Measurements from ENCODE around the gene TAF11.
"Not testable (repeated sequence)": the region's sequence is repeated elsewhere in the genome, so short reads cannot be mapped to it uniquely, and the experiment has no call there.

Gene TAF11

DNA sequence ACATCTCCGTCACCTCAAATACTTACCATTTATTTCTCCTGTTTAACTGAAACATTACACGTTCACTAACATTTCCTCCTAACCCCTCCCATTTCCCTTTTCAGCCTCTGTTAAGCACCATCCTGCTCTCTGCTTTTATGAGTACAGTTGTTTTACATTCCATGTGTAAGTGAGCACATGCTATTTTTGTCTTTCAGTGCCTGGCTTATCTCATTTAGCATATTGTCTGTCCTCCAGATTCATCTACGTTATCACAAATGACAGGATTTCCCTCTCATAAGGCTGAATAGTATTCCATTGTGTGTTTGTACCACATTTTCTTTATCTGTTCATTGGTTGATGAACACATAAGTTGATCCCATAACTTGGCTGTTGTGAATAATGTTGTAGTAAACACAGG, 22.7 kb downstream of the TAF11 start:
- DNase-seq (ENCODE audit: low read depth in 2 of 2): no peak

DNA sequence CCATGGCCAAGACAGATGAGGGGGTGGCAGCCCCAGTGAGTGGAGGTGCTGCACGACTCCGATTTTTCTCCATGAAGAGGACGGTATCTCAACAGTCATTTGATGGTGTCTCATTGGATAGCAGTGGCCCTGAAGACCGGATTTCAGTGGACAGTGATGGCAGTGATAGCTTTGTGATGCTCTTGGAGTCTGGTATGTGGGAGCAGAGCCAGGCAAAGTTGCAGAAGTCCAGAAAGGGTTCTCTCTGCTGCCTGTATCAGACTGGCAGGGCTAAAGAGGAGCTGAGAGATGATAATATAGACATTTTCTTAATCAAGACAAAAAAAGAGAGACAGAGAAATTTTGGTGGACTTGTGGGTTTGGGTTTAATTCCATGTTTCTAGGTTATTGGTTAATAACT, 23.8 kb downstream of the TAF11 start:
- no peak for DNase-seq (ENCODE audit: low read depth in 2 of 2)

DNA sequence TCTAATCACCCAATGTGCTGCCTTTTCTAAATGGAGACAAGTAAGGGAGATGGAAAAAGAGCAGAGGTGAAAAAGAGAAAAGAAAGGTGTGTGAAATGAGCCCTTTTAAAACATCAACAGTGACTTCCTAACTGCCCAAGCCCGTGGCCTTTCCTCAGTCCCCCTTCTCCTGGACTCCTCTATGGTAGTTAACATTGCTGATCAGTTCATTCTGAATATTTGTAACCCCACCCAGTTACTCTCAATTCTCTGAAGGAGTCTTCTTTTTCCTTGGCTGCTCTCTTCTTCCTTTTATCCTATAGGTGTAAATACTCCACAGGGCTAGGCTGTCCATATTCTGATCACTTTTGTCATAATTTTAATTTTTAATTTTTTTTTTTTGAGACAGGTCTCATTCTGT, 27.1 kb downstream of the TAF11 start:
- DNase-seq (ENCODE audit: low read depth in 2 of 2): no peak

DNA sequence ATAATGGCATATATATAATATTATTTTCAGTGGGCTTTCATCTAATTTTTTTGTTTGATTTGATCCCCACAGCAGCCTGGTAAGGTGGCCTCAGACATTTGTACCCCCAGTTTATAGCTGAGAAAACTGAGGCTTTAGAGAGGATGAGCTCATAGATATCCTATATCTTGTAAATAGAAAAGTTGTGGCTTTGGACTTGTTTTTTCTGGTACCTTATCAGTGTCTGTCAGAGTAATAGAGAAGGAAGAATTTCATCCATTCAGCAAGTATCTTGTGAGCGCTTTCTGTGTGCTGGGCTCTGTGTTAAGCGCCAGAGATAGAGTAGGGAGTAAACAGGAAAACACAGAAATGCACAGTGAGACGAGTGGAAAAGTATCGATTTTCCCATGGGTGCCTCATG, 27.9 kb downstream of the TAF11 start:
- DNase-seq (ENCODE audit: low read depth in 2 of 2): no peak

DNA sequence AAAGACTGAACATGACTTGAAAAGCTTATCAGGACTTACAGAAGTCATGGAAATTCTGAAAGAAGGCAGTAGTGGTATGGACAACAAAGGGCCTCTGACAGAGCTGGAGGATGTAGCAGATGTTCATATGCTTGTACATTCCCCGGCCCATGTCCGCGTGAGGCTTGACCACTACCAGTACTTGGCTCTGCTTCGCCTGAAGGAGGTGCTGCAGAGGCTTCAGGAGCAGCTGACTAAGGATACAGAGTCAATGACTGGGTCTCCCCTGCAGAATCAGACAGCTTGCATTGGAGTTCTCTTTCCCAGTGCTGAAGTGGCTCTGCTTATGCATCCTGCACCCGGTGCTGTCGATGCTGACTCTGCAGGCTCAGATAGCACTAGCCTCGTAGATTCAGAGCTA, 29.2 kb downstream of the TAF11 start:
- DNase-seq (ENCODE audit: low read depth in 2 of 2): no peak

DNA sequence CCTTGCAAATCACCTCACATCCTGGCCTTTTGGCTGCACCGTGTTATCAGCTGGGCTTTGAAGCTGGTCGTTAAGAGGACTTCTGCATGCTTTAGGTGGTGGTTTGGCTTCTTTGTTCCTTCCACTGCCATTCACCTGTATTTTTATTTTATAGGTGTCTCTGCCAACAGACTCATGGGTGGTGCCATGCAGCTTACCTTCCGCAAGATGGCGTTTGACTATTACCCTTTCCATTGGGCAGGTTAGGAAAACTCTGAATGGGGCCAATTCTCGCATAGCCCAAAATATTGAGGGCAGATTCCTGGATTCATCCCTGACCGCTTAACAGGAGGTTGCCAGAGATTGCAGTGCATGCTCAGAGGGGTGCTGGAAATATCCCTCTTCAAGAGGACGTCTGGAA, 32.4 kb downstream of the TAF11 start:
- DNase-seq (ENCODE audit: low read depth in 2 of 2): no peak

DNA sequence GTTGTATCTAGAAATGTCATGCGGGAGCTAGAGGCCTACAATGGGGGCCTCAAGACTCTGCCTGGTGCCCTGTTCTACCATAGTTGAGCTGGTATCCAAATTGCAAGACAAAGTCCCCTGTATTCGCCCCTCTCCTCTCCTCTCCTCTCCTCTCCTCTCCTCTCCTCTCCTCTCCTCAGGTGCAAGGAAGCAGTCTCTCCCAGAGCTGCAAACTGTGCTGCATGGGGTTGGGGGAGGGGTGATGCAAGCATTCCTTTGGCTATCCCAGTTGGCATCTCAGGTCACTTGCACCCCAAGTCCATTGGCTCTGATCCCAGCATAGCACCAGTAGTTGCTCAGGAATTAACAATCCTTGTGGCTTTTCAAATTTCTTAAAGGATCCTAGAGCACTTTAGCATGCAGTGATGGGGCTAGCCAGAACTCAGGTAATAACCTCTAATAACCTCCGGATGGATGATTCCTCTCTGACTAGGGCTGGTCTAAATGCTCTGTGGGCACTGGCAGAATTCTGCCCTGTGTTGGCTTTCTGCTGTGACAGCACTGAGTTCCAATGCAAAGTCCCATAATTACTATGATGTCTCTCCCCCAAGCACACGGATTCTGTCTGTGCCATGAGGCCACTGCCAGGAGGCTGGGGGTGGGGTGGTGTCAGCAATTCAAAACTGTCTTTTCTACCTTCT, 35.3 kb downstream of the TAF11 start:
- DNase-seq (ENCODE audit: low read depth in 2 of 2): no peak

DNA sequence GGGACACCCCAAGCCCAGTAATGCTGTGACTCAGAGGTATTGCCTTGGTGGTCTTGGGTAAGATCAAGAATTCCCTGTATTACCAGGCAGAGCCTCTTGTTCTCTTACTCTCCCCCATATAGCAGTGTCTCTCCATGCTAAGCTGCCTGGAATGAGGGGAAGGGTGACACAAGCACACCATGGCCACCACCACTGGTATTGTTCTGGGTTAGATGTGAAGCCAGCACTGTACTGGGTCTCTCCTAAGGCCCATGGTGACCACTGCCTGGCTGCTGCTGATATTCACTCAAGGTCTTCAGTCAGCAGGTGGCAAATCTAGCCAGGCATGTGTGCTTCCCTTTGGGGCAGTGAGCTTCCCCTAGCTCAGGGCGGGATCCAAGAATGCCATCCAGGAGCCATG, 36.5 kb downstream of the TAF11 start:
- no peak for DNase-seq (ENCODE audit: low read depth in 2 of 2)

DNA sequence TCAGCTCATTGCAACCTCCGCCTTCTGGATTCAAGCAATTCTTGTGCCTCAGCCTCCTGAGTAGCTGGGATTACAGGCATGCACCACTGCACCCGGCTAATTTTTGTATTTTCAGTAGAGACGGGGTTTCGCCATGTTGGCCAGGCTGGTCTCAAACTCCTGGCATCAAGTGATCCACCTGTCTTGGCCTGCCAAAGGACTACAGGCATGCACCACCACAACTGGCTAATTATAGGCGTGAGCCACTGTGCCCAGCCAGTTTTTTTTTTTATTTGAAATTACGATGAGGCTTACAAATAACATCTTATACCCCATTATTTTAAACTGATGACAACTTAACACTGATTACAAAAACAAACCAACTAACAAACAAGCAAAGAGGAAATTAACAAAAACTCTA, 38.8 kb downstream of the TAF11 start:
- DNase-seq (ENCODE audit: low read depth in 2 of 2): not testable (repeated sequence)

DNA sequence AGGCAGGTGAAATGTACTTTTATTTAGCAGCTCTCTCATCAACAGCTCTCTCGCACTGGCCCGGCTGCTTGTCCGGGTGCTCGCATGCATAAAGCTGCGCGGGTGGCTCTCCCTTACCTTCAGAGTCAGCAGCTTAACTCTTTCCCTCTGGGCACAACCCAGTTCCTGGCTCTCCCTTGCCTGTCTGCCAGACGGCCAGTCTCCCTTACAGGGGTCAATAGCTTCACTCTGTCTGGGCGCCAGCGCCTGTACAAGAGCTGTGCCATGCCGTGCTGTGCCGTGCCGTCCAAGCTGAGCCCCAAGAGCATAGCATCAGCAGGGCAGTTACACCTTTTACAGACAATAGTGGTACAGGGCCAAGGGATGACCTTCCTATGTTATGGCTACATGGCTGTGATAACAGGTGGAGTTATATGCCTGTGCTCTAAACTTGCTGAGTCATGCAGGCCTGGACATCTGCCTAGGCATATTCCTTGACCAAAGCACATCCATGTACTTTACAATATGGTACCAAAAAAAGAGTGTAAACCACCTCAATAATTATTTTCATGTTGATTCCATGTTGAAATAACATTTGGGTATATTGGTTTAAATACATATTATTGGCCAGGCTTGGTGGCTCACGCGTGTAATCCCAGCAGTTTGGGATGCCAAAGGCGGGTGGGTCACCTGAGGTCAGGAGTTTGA, 48.0 kb downstream of the TAF11 start:
- no peak for DNase-seq (ENCODE audit: low read depth in 2 of 2)

DNA sequence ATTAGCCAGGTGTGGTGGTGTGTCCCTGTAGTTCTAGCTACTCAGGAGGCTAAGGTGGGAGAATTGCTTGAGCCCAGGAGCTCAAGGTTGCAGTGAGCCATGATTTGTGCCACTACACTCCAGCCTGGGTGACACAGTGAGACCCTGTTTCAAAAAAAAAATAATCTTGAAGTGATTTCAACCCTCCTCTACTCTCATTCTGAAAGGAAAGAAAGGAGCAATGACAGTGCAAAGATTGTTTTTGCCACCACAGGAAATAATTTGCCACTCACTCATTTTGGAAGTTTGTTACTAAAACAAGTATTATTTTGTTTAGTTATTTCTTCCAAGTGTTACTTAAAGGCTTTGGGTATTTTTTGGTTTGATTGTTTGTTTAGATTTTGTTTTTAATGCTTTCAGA, 50.3 kb downstream of the TAF11 start:
- DNase-seq (ENCODE audit: low read depth in 2 of 2): no peak

DNA sequence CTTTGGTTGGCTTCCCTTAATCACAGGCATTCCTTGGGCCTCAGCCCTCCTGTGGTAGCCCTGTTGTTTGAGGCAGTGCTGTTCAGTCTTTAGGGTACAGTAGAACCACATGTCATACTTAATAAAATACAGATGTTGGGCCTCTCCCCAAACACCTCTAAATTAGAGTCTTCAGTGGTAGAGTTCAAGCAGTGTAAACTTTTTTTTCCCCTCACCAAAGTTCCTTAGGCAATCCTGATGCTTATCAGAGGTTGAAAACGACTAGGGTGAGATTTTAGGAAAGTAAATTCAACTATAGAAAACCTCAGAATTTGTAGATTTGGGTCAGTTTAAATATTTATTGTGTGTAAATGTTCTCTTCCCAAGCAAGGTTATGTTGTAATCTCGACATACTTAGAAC, 51.4 kb downstream of the TAF11 start:
- DNase-seq (ENCODE audit: low read depth in 2 of 2): no peak

DNA sequence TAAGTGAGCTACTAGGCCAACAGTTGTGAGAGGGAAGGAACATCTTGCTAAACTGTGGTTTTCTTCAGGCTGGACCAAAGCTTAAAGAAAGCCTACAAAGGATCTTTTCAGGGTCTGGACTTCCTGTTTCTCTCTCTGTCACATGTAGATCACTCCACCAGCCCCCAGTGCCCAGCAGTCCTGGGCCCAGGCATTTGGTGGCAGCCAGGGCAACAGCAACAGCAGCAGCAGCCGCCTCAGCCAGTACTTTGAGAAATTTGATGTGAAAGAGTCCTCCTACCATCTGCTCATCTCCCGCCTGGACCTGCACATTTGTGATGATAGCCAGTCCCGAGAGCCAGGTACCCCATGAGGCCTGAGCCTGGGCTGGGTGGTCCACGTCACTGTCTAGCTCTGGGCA, 51.8 kb downstream of the TAF11 start:
- no peak for DNase-seq (ENCODE audit: low read depth in 2 of 2)

DNA sequence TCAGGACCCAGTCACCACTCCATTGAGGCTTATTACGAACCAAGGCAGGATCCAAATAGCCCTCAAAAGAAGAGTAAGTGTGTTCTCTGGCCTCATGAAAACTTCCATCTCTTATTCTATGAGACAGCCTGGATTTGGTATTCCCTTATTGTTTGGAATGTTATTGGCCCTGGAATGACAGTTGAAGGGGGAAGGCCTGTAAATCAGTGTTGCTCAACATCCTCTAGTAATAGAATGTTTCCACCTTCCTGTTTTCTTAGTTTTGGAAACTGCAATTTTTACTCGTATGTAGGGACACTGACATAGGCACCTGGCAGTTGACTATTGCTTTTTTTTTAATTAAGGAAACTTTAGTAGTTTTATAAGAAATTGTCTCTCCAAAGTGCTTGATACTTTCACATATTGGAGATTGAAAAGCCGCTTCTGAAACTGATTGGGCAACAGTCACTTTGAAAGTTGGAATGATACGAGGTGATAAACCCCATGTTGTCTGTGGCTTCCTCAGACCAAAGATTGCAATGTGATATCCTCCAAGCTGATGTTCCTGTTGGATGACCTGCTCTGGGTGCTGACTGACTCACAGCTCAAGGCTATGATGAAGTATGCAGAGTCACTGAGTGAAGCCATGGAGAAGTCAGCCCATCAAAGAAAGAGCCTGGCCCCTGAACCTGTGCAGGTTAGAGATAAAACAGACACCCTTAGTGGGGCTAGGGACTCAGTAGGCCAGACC, 52.9 kb downstream of the TAF11 start:
- no peak for DNase-seq (ENCODE audit: low read depth in 2 of 2)

DNA sequence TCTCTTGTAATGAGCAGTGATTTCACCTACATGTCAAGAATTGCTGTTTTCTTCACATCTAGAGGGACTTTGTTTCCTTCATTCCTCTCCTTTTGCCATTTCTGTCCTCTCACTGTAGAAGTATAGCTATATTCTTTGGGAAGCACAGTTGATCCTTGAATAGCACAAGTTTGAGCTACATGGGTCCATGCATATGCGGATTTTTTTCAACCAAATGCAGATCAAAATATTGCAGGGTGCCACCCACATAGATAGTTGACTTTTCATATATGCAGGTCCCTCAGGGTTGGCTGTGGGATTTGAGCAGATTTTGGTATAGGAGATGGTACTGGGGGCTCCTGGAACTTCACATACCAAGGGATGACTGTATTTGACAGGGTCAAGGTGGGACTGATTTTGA, 54.9 kb downstream of the TAF11 start:
- no peak for DNase-seq (ENCODE audit: low read depth in 2 of 2)

DNA sequence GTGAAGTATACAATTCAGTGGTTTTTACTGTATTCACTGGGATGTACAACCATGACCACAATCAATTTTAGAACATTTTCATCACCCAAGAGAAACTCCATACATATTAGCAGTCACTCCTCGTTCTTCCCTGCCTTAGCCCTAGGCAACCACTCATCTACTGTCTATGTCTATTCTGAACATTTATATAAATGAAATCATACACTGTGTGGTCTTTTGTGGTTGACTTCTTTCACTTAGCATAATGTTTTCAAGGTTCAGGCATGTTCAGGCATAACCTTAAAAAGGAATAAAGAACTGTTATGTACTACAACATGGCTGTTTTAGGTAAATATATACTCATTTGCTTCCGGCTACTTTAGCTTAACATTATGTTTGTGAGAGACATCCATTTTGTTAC, 58.7 kb downstream of the TAF11 start:
- DNase-seq (ENCODE audit: low read depth in 2 of 2): no peak

Measured in activated CD8-positive, alpha-beta memory T cell treated with anti-CD3 and anti-CD28 coated beads for 4 hours (primary cell).